Upper lobe of left lung (tissue), 6 donors: Measurements from ENCODE around the gene LRPAP1. TPM values are rescaled to one million over a fixed set of nuclear protein-coding genes. Genes with fewer than 3 reads are reported as not detected.
"Not testable (repeated sequence)": the region's sequence is repeated elsewhere in the genome, so short reads cannot be mapped to it uniquely, and the experiment has no call there.

Experiments used
- ATAC-seq, 2 donors: fragments of 200-7000 bp; cut with Tn5 transposase; one replicate each; pipeline ENCODE4 v1.9.1; 2022; ENCODE audit warnings: mild to moderate bottlenecking in 2 of 2, moderate library complexity in 2 of 2; ENCODE audit not compliant: low FRiP score in 2 of 2
- DNase-seq, 2 donors: peaks; one replicate each; pipeline ENCODE4 v3.0.0-alpha.2; 2019 to 2020
- H3K27ac ChIP-seq, 4 donors: fragments of 200-600 bp; sonication (generic); one replicate each; pipeline ENCODE4 v1.5.1; 2016 to 2019
- H3K27me3 ChIP-seq, 4 donors: fragments of 200-600 bp; sonication (generic); one replicate each; pipeline ENCODE4 v1.5.1; 2017 to 2019
- H3K36me3 ChIP-seq, 4 donors: fragments of 200-600 bp; sonication (generic); one replicate each; pipeline ENCODE4 v1.5.1; 2016 to 2019
- H3K4me1 ChIP-seq, 4 donors: fragments of 200-600 bp; sonication (generic); one replicate each; pipeline ENCODE4 v1.5.1; 2018 to 2019
- H3K4me3 ChIP-seq, 4 donors: fragments of 200-600 bp; sonication (generic); one replicate each; pipeline ENCODE4 v1.5.1; 2017 to 2019; ENCODE audit warnings: mild to moderate bottlenecking in 2 of 4, moderate library complexity in 1 of 4
- H3K9me3 ChIP-seq, 4 donors: fragments of 200-600 bp; sonication (generic); one replicate each; pipeline ENCODE4 v1.5.1; 2018 to 2019
- CTCF ChIP-seq, 6 experiments: fragments of 450-650 bp in 4 of 6; fragments of 200-600 bp in 2 of 6; sonication (generic) in 2 of 6; IDR thresholded peaks; one replicate each; pipeline ENCODE4 v1.5.1; 2016 to 2019; ENCODE audit warnings: antibody characterized with exemption in 6 of 6
- EP300 ChIP-seq, 4 donors: sonication (generic); formaldehyde crosslinking; IDR thresholded peaks; one replicate each; pipeline ENCODE4 v1.5.1; 2017; ENCODE audit warnings: antibody characterized with exemption in 4 of 4, control low read depth in 2 of 4
- POLR2A ChIP-seq, 4 donors: fragments of 450-650 bp; IDR thresholded peaks; one replicate each; pipeline ENCODE4 v1.5.1; 2016 to 2017; ENCODE audit warnings: antibody characterized with exemption in 4 of 4, mild to moderate bottlenecking in 2 of 4
- POLR2AphosphoS5 ChIP-seq, 2 donors: sonication (generic); formaldehyde crosslinking; IDR thresholded peaks; one replicate each; pipeline ENCODE4 v1.5.1; 2017; ENCODE audit warnings: antibody characterized with exemption in 2 of 2
- WGBS, 2 donors: methylation state at CpG; one replicate each; pipeline ENCODE4 v1.1.5; 2017 to 2018; 5-methylcytosine and 5-hydroxymethylcytosine counted together
- total RNA-seq, 6 donors: library from RNA; depleted of rRNA in 4 of 6; stranded (reverse); fragments of >200 nt in 4 of 6; gene quantifications; one replicate each; pipeline versions ENCODE4 v1.1.0 to v1.2.1, GENCODE V29; 2016 to 2021
- donor health status: DM: no; HTN: no; CAD: no; lungs with moderate emphysema.
- donor health status: DM: no; HTN: yes; CAD: no; lungs with severe emphysema.

The LRPAP1 gene
- total RNA-seq, 6 donors from 2014 or later: 98.5 to 267 (median 251) TPM

GRCh38 chr4:3460926-3461325 is 71.3 kb downstream of the LRPAP1 start:
- H3K27ac ChIP-seq: peak overlapping the region in 2 of 4 donors; percentile 40 to 64
- no peak for ATAC-seq
- H3K9me3 ChIP-seq: peaks cover 0 to 4% (median under 1%) of the 10 kb centered on the region in 4 donors
- peaks cover 0 to 12% (median 5%) of the 10 kb centered on the region in 4 donors for H3K27me3 ChIP-seq
- DNase-seq: peak in 1 of 2 donors; percentile 43
- TF ChIP-seq POLR2A (IDR thresholded peaks at IDR 0.05): no peak
- no peak for TF ChIP-seq EP300 (IDR thresholded peaks at IDR 0.05)
- TF ChIP-seq CTCF (IDR thresholded peaks at IDR 0.05): no peak
- TF ChIP-seq POLR2AphosphoS5 (IDR thresholded peaks at IDR 0.05): no peak
- no peaks in the 10 kb centered on the region for H3K36me3 ChIP-seq
- peaks cover 7 to 30% (median 23%) of the 10 kb centered on the region in 4 donors for H3K4me1 ChIP-seq
- no peak overlapping the region for H3K4me3 ChIP-seq
- WGBS, 2 donors: 85 to 99% methylated on average over 2 to 5 of the region's 5 CpGs

GRCh38 chr4:3459156-3459555 is 73.1 kb downstream of the LRPAP1 start:
- not testable (repeated sequence) for DNase-seq, H3K27ac ChIP-seq, ATAC-seq, H3K4me3 ChIP-seq, H3K36me3 ChIP-seq
- Histone ChIP-seq H3K9me3 (peaks cover 3 to 13% (median 9%) of the 10 kb centered on the region in 4 donors), H3K27me3 (peaks cover 0 to 12% (median 5%) of the 10 kb centered on the region in 4 donors), H3K4me1 (peaks cover 7 to 30% (median 23%) of the 10 kb centered on the region in 4 donors)
- WGBS, 2 donors: 67 to 88% methylated on average over 1 to 5 of the region's 5 CpGs

- ATAC-seq (no peak), DNase-seq (no peak)
- Histone ChIP-seq H3K27me3 (peaks cover 0 to 7% (median 2%) of the 10 kb centered on the region in 4 donors), H3K9me3 (peaks cover 3 to 13% (median 9%) of the 10 kb centered on the region in 4 donors), H3K4me1 (peaks cover 4 to 23% (median 16%) of the 10 kb centered on the region in 4 donors), H3K36me3 (no peaks in the 10 kb centered on the region), H3K4me3 (no peak overlapping the region), H3K27ac (no peak overlapping the region)
- TF ChIP-seq POLR2AphosphoS5 (IDR thresholded peaks at IDR 0.05): no peak
- no peak for TF ChIP-seq POLR2A (IDR thresholded peaks at IDR 0.05)
- no peak for TF ChIP-seq CTCF (IDR thresholded peaks at IDR 0.05)
- no peak for TF ChIP-seq EP300 (IDR thresholded peaks at IDR 0.05)
- WGBS, 2 donors: 86 to 90% methylated on average over 6 of the region's 6 CpGs
Observed at GRCh38 chr4:3458371-3458770, 73.9 kb downstream of the LRPAP1 start.

GRCh38 chr4:3455596-3455995 is 76.6 kb downstream of the LRPAP1 start:
- H3K27me3 ChIP-seq, H3K4me1 ChIP-seq, DNase-seq, H3K36me3 ChIP-seq, H3K4me3 ChIP-seq, H3K27ac ChIP-seq, ATAC-seq: not testable (repeated sequence)
- WGBS, 2 donors: 94% methylated on average over 3 of the region's 3 CpGs
- H3K9me3 ChIP-seq: peaks cover 3 to 13% (median 9%) of the 10 kb centered on the region in 4 donors

Other genes with a start within 250 kb of the LRPAP1 start
- gene RGS12, start 239.4 kb downstream of the LRPAP1 start, total RNA-seq: 100 to 1,000 TPM in 1 of 6 donors, 10 to 100 TPM in 5; 17.8 to 124 (median 49.7) TPM
- gene HGFAC, start 90.5 kb downstream of the LRPAP1 start, total RNA-seq: 1 to 10 TPM in 2 of 6 donors, under 1 TPM in 3, not detected in 1; 0.20 to 1.1 (median 0.49) TPM
- 10 to 100 TPM in 1 of 6 donors, 1 to 10 TPM in 5; 2.1 to 16.0 (median 4.0) TPM for gene DOK7, start 69.1 kb downstream of the LRPAP1 start, total RNA-seq
- gene ADRA2C, start 234.0 kb upstream of the LRPAP1 start, total RNA-seq: 1 to 10 TPM; 1.2 to 6.3 (median 2.2) TPM